Smooth muscle cell (in vitro differentiated cells): ENCODE measurements around the gene OR10C1. TPM values are rescaled to one million over a fixed set of nuclear protein-coding genes. Genes with fewer than 3 reads are reported as not detected.

Experiments used
- DNase-seq: peaks from one replicate; lab custom pipeline; 2025; ENCODE audit not compliant: unreplicated experiment; lab: John Stamatoyannopoulos, UW
- H2AFZ ChIP-seq: fragments of 200-600 bp; sonication (generic); 2 replicates; pipeline ENCODE4 v1.6.0; 2016; ENCODE audit warnings: antibody characterized with exemption, low read depth, mild to moderate bottlenecking
- H3F3A ChIP-seq: fragments of 200-600 bp; sonication (generic); 2 replicates; pipeline ENCODE4 v1.6.0; 2017; ENCODE audit warnings: antibody characterized with exemption, low read depth
- H3K27ac ChIP-seq: fragments of 200-600 bp; sonication (generic); 2 replicates; pipeline ENCODE4 v1.5.1; 2016; ENCODE audit warnings: low read depth, mild to moderate bottlenecking
- H3K27me3 ChIP-seq: fragments of 200-600 bp; sonication (generic); 2 replicates; pipeline ENCODE4 v1.6.1; 2016; ENCODE audit warnings: low read depth, mild to moderate bottlenecking
- H3K36me3 ChIP-seq: fragments of 200-600 bp; sonication (generic); 2 replicates; pipeline ENCODE4 v1.5.1; 2016; ENCODE audit warnings: low read depth
- H3K4me1 ChIP-seq: fragments of 200-600 bp; sonication (generic); 2 replicates; pipeline ENCODE4 v1.5.1; 2016; ENCODE audit warnings: low read depth
- H3K4me2 ChIP-seq: fragments of 200-600 bp; sonication (generic); 2 replicates; pipeline ENCODE4 v1.6.0; 2016; ENCODE audit warnings: mild to moderate bottlenecking
- H3K4me3 ChIP-seq: fragments of 200-600 bp; sonication (generic); 2 replicates; pipeline ENCODE4 v1.5.1; 2016; ENCODE audit warnings: mild to moderate bottlenecking
- H3K79me2 ChIP-seq: fragments of 200-600 bp; sonication (generic); 2 replicates; pipeline ENCODE4 v1.6.0; 2016; ENCODE audit warnings: low read depth, mild to moderate bottlenecking
- H3K9ac ChIP-seq: fragments of 200-600 bp; sonication (generic); 2 replicates; pipeline ENCODE4 v1.6.0; 2016; ENCODE audit warnings: low read depth
- H3K9me3 ChIP-seq: fragments of 200-600 bp; sonication (generic); replicated peaks from 2 replicates; pipeline ENCODE4 v1.5.1; 2016; ENCODE audit warnings: low read depth
- H4K20me1 ChIP-seq: fragments of 200-600 bp; sonication (generic); 2 replicates; pipeline ENCODE4 v1.6.0; 2016; ENCODE audit warnings: low read depth
- WGBS: methylation state at CpG from one replicate; pipeline ENCODE4 v1.1.7; 2016; ENCODE audit warnings: low lambda C conversion rate; 5-methylcytosine and 5-hydroxymethylcytosine counted together
- polyA plus RNA-seq: library from polyadenylated mRNA; unstranded; fragments of >200 nt; fragmentation: Nextera tagmentation; extraction: Ambion mirVana; gene quantifications from 2 replicates; pipeline ENCODE4 v1.2.1, GENCODE V29; 2016
- total RNA-seq: library from RNA; depleted of rRNA; stranded (reverse); fragments of >200 nt; gene quantifications from 2 replicates; pipeline ENCODE4 v1.2.3, GENCODE V29; 2014
- TF ChIP-seq, protein P1 (sequence below): fragments of 200-600 bp; sonication (generic); IDR thresholded peaks from 2 replicates; pipeline ENCODE4 v1.5.1; 2017; ENCODE audit warnings: borderline replicate concordance, mild to moderate bottlenecking, antibody characterized with exemption; ENCODE audit not compliant: insufficient read depth, poor library complexity, severe bottlenecking

OR10C1 gene
- total and polyA plus RNA-seq, 2 experiments from 2014 or later: not detected

DNA sequence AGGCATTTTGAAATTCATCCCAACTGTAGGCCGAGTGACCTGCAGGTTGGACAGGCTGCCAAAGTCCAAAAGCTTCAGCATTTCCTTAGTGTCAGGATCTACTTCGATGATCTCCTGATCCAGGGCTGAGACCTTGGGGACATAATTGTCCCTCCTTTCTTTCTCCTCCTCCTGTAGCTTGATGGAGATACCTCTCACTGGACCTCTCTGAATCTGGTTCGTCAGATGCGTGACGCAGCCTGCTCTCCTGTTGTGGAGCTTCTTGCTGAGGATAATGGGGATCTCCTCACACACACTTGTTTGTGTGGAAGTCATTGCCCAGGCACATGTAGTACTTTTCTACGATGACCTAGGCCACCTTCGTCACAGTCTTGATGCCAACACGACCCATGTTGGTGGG is 50.2 kb downstream of the OR10C1 start:
- no peaks in the 10 kb centered on the region for H3K79me2 ChIP-seq
- no peaks in the 10 kb centered on the region for H3K27me3 ChIP-seq
- no peak overlapping the region for H3K4me2 ChIP-seq
- H3K4me1 ChIP-seq: no peaks in the 10 kb centered on the region
- H4K20me1 ChIP-seq: no peaks in the 10 kb centered on the region
- H3K9ac ChIP-seq: no peak overlapping the region
- H3K27ac ChIP-seq: no peak overlapping the region
- no peaks in the 10 kb centered on the region for H3F3A ChIP-seq
- no peaks in the 10 kb centered on the region for H3K9me3 ChIP-seq
- no peaks in the 10 kb centered on the region for H3K36me3 ChIP-seq
- no peak overlapping the region for H2AFZ ChIP-seq
- no peak overlapping the region for H3K4me3 ChIP-seq
- WGBS: 93% methylated on average over 8 of the region's 8 CpGs
- DNase-seq: no peak
- TF ChIP-seq, protein P1, sequence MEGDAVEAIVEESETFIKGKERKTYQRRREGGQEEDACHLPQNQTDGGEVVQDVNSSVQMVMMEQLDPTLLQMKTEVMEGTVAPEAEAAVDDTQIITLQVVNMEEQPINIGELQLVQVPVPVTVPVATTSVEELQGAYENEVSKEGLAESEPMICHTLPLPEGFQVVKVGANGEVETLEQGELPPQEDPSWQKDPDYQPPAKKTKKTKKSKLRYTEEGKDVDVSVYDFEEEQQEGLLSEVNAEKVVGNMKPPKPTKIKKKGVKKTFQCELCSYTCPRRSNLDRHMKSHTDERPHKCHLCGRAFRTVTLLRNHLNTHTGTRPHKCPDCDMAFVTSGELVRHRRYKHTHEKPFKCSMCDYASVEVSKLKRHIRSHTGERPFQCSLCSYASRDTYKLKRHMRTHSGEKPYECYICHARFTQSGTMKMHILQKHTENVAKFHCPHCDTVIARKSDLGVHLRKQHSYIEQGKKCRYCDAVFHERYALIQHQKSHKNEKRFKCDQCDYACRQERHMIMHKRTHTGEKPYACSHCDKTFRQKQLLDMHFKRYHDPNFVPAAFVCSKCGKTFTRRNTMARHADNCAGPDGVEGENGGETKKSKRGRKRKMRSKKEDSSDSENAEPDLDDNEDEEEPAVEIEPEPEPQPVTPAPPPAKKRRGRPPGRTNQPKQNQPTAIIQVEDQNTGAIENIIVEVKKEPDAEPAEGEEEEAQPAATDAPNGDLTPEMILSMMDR: no peak

DNA sequence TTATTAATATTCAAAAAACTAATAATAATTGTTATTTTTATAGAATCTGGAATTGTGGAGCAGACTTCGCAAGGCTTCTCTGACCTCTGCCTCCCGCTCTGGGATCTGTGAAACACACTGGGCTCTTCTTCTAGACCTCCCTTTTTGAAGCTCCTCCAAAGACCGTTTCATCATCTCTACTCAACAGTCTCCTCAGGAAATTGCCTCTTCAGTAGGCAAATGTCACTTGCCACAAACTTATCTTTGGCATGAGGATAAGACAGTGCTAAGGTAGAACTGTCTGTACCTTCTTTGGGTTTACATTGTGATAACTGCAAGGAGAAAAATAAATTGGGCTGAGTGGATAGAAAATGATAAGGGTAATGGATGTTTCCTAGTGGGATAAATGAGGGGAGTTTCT is 50.9 kb downstream of the OR10C1 start:
- WGBS: 84% methylated on average over 3 of the region's 3 CpGs

DNA sequence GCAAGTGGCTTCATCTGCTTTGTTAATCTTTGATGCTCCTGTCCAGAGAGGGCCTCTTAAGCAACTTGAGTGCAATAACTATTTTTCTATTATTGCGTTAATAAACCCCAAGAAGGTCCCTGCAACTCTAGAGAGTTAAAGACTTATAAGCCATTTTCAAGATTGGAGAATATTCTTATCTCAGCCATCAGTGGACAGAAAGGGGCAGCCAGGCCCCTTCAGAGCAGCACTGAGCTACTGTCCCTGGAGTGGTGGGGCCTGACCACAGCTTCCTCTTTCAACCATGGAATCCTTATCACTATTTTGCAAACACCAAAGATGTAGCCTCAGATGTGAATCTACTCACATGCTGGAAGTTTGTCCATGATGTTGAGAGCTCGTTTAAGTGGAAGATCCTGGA is 51.4 kb downstream of the OR10C1 start:
- Histone ChIP-seq H3K9ac (no peak overlapping the region), H3K4me1 (no peaks in the 10 kb centered on the region), H4K20me1 (no peaks in the 10 kb centered on the region), H3K27me3 (no peaks in the 10 kb centered on the region), H3K27ac (no peak overlapping the region), H2AFZ (no peak overlapping the region), H3K4me3 (no peak overlapping the region), H3F3A (no peaks in the 10 kb centered on the region), H3K9me3 (no peaks in the 10 kb centered on the region), H3K79me2 (no peaks in the 10 kb centered on the region), H3K4me2 (no peak overlapping the region), H3K36me3 (no peaks in the 10 kb centered on the region)
- DNase-seq: no peak
- TF ChIP-seq, protein P1: no peak
- WGBS: 87% methylated on average over 2 of the region's 2 CpGs

More for the DNA sequence above, 50.9 kb downstream of the OR10C1 start:
- Histone ChIP-seq H3K4me2 (no peak overlapping the region), H3K9me3 (no peaks in the 10 kb centered on the region), H4K20me1 (no peaks in the 10 kb centered on the region), H3K4me3 (no peak overlapping the region), H2AFZ (no peak overlapping the region), H3K27me3 (no peaks in the 10 kb centered on the region), H3K27ac (no peak overlapping the region), H3K79me2 (no peaks in the 10 kb centered on the region), H3F3A (no peaks in the 10 kb centered on the region), H3K4me1 (no peaks in the 10 kb centered on the region), H3K9ac (no peak overlapping the region), H3K36me3 (no peaks in the 10 kb centered on the region)
- no peak for DNase-seq
- TF ChIP-seq, protein P1: no peak

Other genes with a start within 250 kb of the OR10C1 start
- not detected in 2 replicates for gene OR14J1, start 137.6 kb upstream of the OR10C1 start, total RNA-seq
- gene OR14J1, start 137.6 kb upstream of the OR10C1 start, polyA plus RNA-seq: not detected in 2 replicates
- not detected in 2 replicates for gene OR5V1, start 70.4 kb upstream of the OR10C1 start, total RNA-seq
- not detected in 2 replicates for gene OR5V1, start 70.4 kb upstream of the OR10C1 start, polyA plus RNA-seq
- gene OR12D3, start 64.0 kb upstream of the OR10C1 start, total RNA-seq: not detected in 2 replicates
- gene OR12D3, start 64.0 kb upstream of the OR10C1 start, polyA plus RNA-seq: not detected in 2 replicates
- not detected in 2 replicates for gene OR12D2, start 43.7 kb upstream of the OR10C1 start, total RNA-seq
- gene OR12D2, start 43.7 kb upstream of the OR10C1 start, polyA plus RNA-seq: not detected in 2 replicates
- not detected in 2 replicates for gene OR12D1, start 24.4 kb upstream of the OR10C1 start, total RNA-seq
- not detected in 2 replicates for gene OR12D1, start 24.4 kb upstream of the OR10C1 start, polyA plus RNA-seq
- gene OR11A1, start 17.8 kb downstream of the OR10C1 start, total RNA-seq: not detected in 2 replicates
- gene OR11A1, start 17.8 kb downstream of the OR10C1 start, polyA plus RNA-seq: not detected in 2 replicates
- not detected in 2 replicates for gene OR2H1, start 17.8 kb downstream of the OR10C1 start, total RNA-seq
- gene OR2H1, start 17.8 kb downstream of the OR10C1 start, polyA plus RNA-seq: not detected in 2 replicates
- not detected in 2 replicates for gene MAS1L, start 48.6 kb downstream of the OR10C1 start, total RNA-seq
- gene MAS1L, start 48.6 kb downstream of the OR10C1 start, polyA plus RNA-seq: not detected in 2 replicates
- not detected in 2 replicates for gene UBD, start 120.4 kb downstream of the OR10C1 start, total RNA-seq
- 0.38 and 0.60 TPM in 2 replicates for gene UBD, start 120.4 kb downstream of the OR10C1 start, polyA plus RNA-seq
- not detected in 2 replicates for gene OR2H2, start 145.8 kb downstream of the OR10C1 start, total RNA-seq
- 0.19 TPM in 1 of 2 replicates, not detected in the other for gene OR2H2, start 145.8 kb downstream of the OR10C1 start, polyA plus RNA-seq
- 26.0 and 43.9 TPM in 2 replicates for gene GABBR1, start 193.9 kb downstream of the OR10C1 start, total RNA-seq
- 13.2 and 24.0 TPM in 2 replicates for gene GABBR1, start 193.9 kb downstream of the OR10C1 start, polyA plus RNA-seq
- gene MOG, start 217.8 kb downstream of the OR10C1 start, total RNA-seq: not detected in 2 replicates
- not detected in 2 replicates for gene MOG, start 217.8 kb downstream of the OR10C1 start, polyA plus RNA-seq
- not detected in 2 replicates for gene ZFP57, start 241.8 kb downstream of the OR10C1 start, total RNA-seq
- 0.38 TPM in 1 of 2 replicates, not detected in the other for gene ZFP57, start 241.8 kb downstream of the OR10C1 start, polyA plus RNA-seq